ENCODE measurements around the gene ARL6IP5. TPM values are rescaled to one million over a fixed set of nuclear protein-coding genes. Genes with fewer than 3 reads are reported as not detected.

ARL6IP5 gene
- total and polyA plus RNA-seq, 9 of the 15 experiments (the other 6 are each of a cell fraction or from before 2014, with no cell fraction given): 10.3 to 54.0 (median 12.7) TPM

GRCh38 chr3:69107841-69108240 is 23.1 kb downstream of the ARL6IP5 start:
- no peak for TF ChIP-seq GABPB1 (CRISPR knock-in tag; IDR thresholded peaks at IDR 0.05)
- TF ChIP-seq ETS1 (conservative IDR thresholded peaks at IDR 0.05; ENCODE audit: control insufficient read depth, low read depth, low read length): no peak
- TF ChIP-seq ZNF232 (CRISPR knock-in tag; IDR thresholded peaks at IDR 0.05): no peak
- TF ChIP-seq POLR3G (IDR thresholded peaks at IDR 0.05; ENCODE audit: extremely low read depth, insufficient read length, insufficient replicate concordance): no peak
- TF ChIP-seq ZBTB8A (IDR thresholded peaks at IDR 0.05; ENCODE audit: partially characterized antibody): no peak
- no peak for TF ChIP-seq HNRNPUL1 (IDR thresholded peaks at IDR 0.05; ENCODE audit: low read length)
- TF ChIP-seq PATZ1 (CRISPR knock-in tag; IDR thresholded peaks at IDR 0.05; ENCODE audit: borderline replicate concordance): no peak
- TF ChIP-seq E4F1 (CRISPR knock-in tag; IDR thresholded peaks at IDR 0.05; ENCODE audit: borderline replicate concordance): no peak
- no peak for TF ChIP-seq FIP1L1 (IDR thresholded peaks at IDR 0.05; ENCODE audit: low read depth, low read length, poor library complexity, severe bottlenecking)
- Histone ChIP-seq H3K9me3 (replicated peaks; ENCODE audit: control insufficient read depth, insufficient read depth, low read depth, low read length) (no peaks in the 10 kb centered on the region), H2AFZ (ENCODE audit: low read depth, low read length) (no peak overlapping the region), H3K9me1 (ENCODE audit: control insufficient read depth, insufficient read depth, low read length) (no peaks in the 10 kb centered on the region), H3K4me3 (no peak overlapping the region), H3K9ac (ENCODE audit: insufficient read depth in 1 of 2, low read depth in 2 of 2, low read length in 2 of 2) (no peak overlapping the region), H3K4me1 (replicated peaks in 1 of 2; ENCODE audit: control insufficient read depth in 2 of 2, insufficient read depth in 2 of 2, low read length in 2 of 2) (peaks cover 0 to 15% of the 10 kb centered on the region in 2 experiments; a peak in 3 of 5 replicates), H3K27me3 (ENCODE audit: control insufficient read depth in 2 of 2, insufficient read depth in 2 of 2, low read length in 2 of 2) (no peaks in the 10 kb centered on the region), H4K20me1 (replicated peaks; ENCODE audit: control insufficient read depth, insufficient read depth, low read length) (no peaks in the 10 kb centered on the region), H3K4me2 (ENCODE audit: insufficient read depth, low read length) (no peak overlapping the region), H3K27ac (ENCODE audit: extremely low read depth, low read depth, low read length) (no peak overlapping the region), H3K36me3 (ENCODE audit: control insufficient read depth, insufficient read depth, low read length) (peaks cover 9% of the 10 kb centered on the region; the same call in 1 of the 3 replicates), H3K79me2 (ENCODE audit: control insufficient read depth, insufficient read depth, low read length) (no peaks in the 10 kb centered on the region)
- FAIRE-seq (no peak), DNase-seq (ENCODE audit: extremely low read depth in 1 of 4, low spot score in 3 of 4) (no peak), ATAC-seq (no peak)
- intact Hi-C loops (cut with micrococcal nuclease): no loop called here
- ChIA-PET POLR2A (interaction anchor here (1.4 kb wide), 1 partner anchor 16 kb away, joined by 3 read pairs; no protein-coding TSS in a partner anchor), CTCF (ENCODE audit: low intra/inter-chr PET ratio) (no interaction called here)
- 60% methylated on average over 5 of the region's 5 CpGs for WGBS (ENCODE audit: insufficient coverage, low coverage, missing lambda C conversion rate)
- no TSS peak for BruUV-seq (replicated peaks)
- in situ Hi-C loops (cut with MboI): no loop called here

Data from K562 (cell line).